CD14-positive monocyte (primary cell): Measurements from ENCODE around the gene ASPN. TPM values are rescaled to one million over a fixed set of nuclear protein-coding genes. Genes with fewer than 3 reads are reported as not detected.
A peak's percentile ranks its signal among the peaks of the same experiment; 100 is the strongest.

Source experiments
- DNase-seq, 3 donors: peaks; one replicate each; pipeline ENCODE4 v3.0.0-alpha.2; 2011 to 2022
- H2AFZ ChIP-seq: 2 replicates; pipeline ENCODE4 v1.6.0; 2012; ENCODE audit warnings: mild to moderate bottlenecking, low read depth, low read length, inconsistent platforms; ENCODE audit not compliant: insufficient read depth, poor library complexity, severe bottlenecking
- H3K27ac ChIP-seq, 2 donors: 1 replicate in 1 of 2; 2 replicates in 1 of 2; pipeline ENCODE4 v1.5.1; 2012 to 2013; ENCODE audit warnings: low read length in 2 of 2, control low read depth in 1 of 2, inconsistent platforms in 1 of 2, low read depth in 1 of 2, mild to moderate bottlenecking in 1 of 2
- H3K27me3 ChIP-seq, 2 donors: one replicate each; pipeline versions ENCODE4 v1.6.0 to v1.6.1; 2011 to 2013; ENCODE audit warnings: low read length in 2 of 2; ENCODE audit not compliant: control insufficient read depth in 2 of 2, insufficient read depth in 2 of 2
- H3K36me3 ChIP-seq, 2 donors: replicated peaks in 1 of 2; 1 replicate in 1 of 2; 2 replicates in 1 of 2; pipeline versions ENCODE4 v1.5.1 to v1.6.1; 2012 to 2013; ENCODE audit warnings: low read length in 2 of 2, control low read depth in 1 of 2, inconsistent platforms in 1 of 2, mild to moderate bottlenecking in 1 of 2; ENCODE audit not compliant: insufficient read depth in 2 of 2, control insufficient read depth in 1 of 2
- H3K4me1 ChIP-seq, 2 donors: 1 replicate in 1 of 2; 2 replicates in 1 of 2; pipeline versions ENCODE4 v1.5.1 to v1.6.1; 2012 to 2013; ENCODE audit warnings: low read length in 2 of 2, control low read depth in 1 of 2, inconsistent platforms in 1 of 2, mild to moderate bottlenecking in 1 of 2, moderate library complexity in 1 of 2; ENCODE audit not compliant: insufficient read depth in 2 of 2, control insufficient read depth in 1 of 2
- H3K4me2 ChIP-seq: replicated peaks from 2 replicates; pipeline ENCODE3; 2012; ENCODE audit warnings: low read length, moderate library complexity, mild to moderate bottlenecking; ENCODE audit not compliant: poor library complexity, severe bottlenecking; ENCODE audit errors: extremely low read depth
- H3K4me3 ChIP-seq, 3 experiments: fragments of 200-600 bp in 1 of 3; sonication (generic) in 1 of 3; replicated peaks in 1 of 3; 1 replicate in 2 of 3; 2 replicates in 1 of 3; pipeline ENCODE4 v1.5.1; 2011 to 2013; ENCODE audit warnings: low read length in 3 of 3, mild to moderate bottlenecking in 3 of 3, control low read depth in 2 of 3, low read depth in 2 of 3, inconsistent platforms in 1 of 3, moderate library complexity in 1 of 3
- H3K79me2 ChIP-seq: 2 replicates; pipeline ENCODE4 v1.6.0; 2012; ENCODE audit warnings: mild to moderate bottlenecking, control low read depth, inconsistent platforms, low read length, moderate library complexity; ENCODE audit not compliant: insufficient read depth
- H3K9ac ChIP-seq: 2 replicates; pipeline ENCODE4 v1.6.0; 2017; ENCODE audit warnings: low read length, mild to moderate bottlenecking; ENCODE audit not compliant: insufficient read depth, poor library complexity, severe bottlenecking
- H3K9me3 ChIP-seq, 2 donors: replicated peaks in 1 of 2; 1 replicate in 1 of 2; 2 replicates in 1 of 2; pipeline versions ENCODE4 v1.5.1 to v1.6.1; 2012 to 2013; ENCODE audit warnings: low read length in 2 of 2, control low read depth in 1 of 2; ENCODE audit not compliant: control insufficient read depth in 1 of 2, insufficient read depth in 1 of 2
- H4K20me1 ChIP-seq: 2 replicates; pipeline ENCODE4 v1.6.0; 2012; ENCODE audit warnings: mild to moderate bottlenecking, low read length, control low read depth, moderate library complexity; ENCODE audit not compliant: insufficient read depth
- H3K27ac Mint-ChIP-seq, 7 donors: one replicate each; pipeline ENCODE4 v1.8.0; 2020; ENCODE audit warnings: mild to moderate bottlenecking in 7 of 7, mixed read lengths in 7 of 7, moderate library complexity in 6 of 7, inconsistent platforms in 2 of 7
- H3K27me3 Mint-ChIP-seq, 3 donors: one replicate each; pipeline ENCODE4 v1.8.0; 2021 to 2022; ENCODE audit warnings: low read depth in 3 of 3, mild to moderate bottlenecking in 3 of 3, mixed read lengths in 3 of 3, moderate library complexity in 3 of 3, inconsistent platforms in 1 of 3
- H3K36me3 Mint-ChIP-seq, 2 donors: one replicate each; pipeline ENCODE4 v1.8.0; 2020; ENCODE audit warnings: mixed read lengths in 2 of 2, inconsistent platforms in 1 of 2, mild to moderate bottlenecking in 1 of 2
- H3K4me1 Mint-ChIP-seq: one replicate; pipeline ENCODE4 v1.8.0; 2020; ENCODE audit warnings: mild to moderate bottlenecking, mixed read lengths
- H3K4me3 Mint-ChIP-seq, 2 donors: one replicate each; pipeline ENCODE4 v1.8.0; 2020; ENCODE audit warnings: mild to moderate bottlenecking in 2 of 2, mixed read lengths in 2 of 2, moderate library complexity in 1 of 2
- H3K9me3 Mint-ChIP-seq, 7 donors: one replicate each; pipeline ENCODE4 v1.8.0; 2020 to 2022; ENCODE audit warnings: mixed read lengths in 7 of 7, mild to moderate bottlenecking in 6 of 7, moderate library complexity in 6 of 7, inconsistent platforms in 2 of 7
- CTCF ChIP-seq: fragments of 200-600 bp; IDR thresholded peaks from one replicate; pipeline ENCODE4 v1.8.0; 2022; ENCODE audit warnings: antibody characterized with exemption, mild to moderate bottlenecking
- WGBS: methylation state at CpG from one replicate; pipeline ENCODE4 v1.1.5; 2013; ENCODE audit warnings: missing lambda C conversion rate; ENCODE audit not compliant: insufficient coverage; 5-methylcytosine and 5-hydroxymethylcytosine counted together
- intact Hi-C, 2 donors: fragments of 100-400 bp; cut with micrococcal nuclease; formaldehyde crosslinking; loops; one replicate each; pipeline versions ENCODE4 v1.15.0 to v1.15.1; 2023
- polyA plus RNA-seq, 3 donors: library from polyadenylated mRNA; depleted of rRNA in 1 of 3; unstranded in 2 of 3; stranded (reverse) in 1 of 3; fragments of 300-500 nt in 2 of 3; fragments of >200 nt in 1 of 3; fragmentation: Illumina TruSeq in 2 of 3; gene quantifications; 1 replicate in 2 of 3; 2 replicates in 1 of 3; pipeline ENCODE4 v1.2.3, GENCODE V29; 2012 to 2021

The ASPN gene
- polyA plus RNA-seq, 3 donors, result not detected

GRCh38 chr9:92483627-92484545, 1.6 kb upstream of the ASPN start:
- H3K27me3 Mint-ChIP-seq, result no peaks in the 10 kb centered on the region
- H3K4me3 ChIP-seq, result no peak overlapping the region
- no peaks in the 10 kb centered on the region for H3K4me1 ChIP-seq
- no peaks in the 10 kb centered on the region for H3K79me2 ChIP-seq
- DNase-seq, result no peak
- no peak overlapping the region for H3K4me2 ChIP-seq
- no peak overlapping the region for H3K9ac ChIP-seq
- no peak overlapping the region for H3K4me3 Mint-ChIP-seq
- no peak for TF ChIP-seq CTCF
- WGBS, result no CpG with 5 or more reads among the region's 5 CpGs
- no peaks in the 10 kb centered on the region for H4K20me1 ChIP-seq
- no peaks in the 10 kb centered on the region for H3K27me3 ChIP-seq
- peak overlapping the region in 1 of 7 donors; percentile 24 for H3K27ac Mint-ChIP-seq
- H3K9me3 Mint-ChIP-seq, result peaks cover 0 to 2% (median 0%) of the 10 kb centered on the region in 7 donors
- H3K4me1 Mint-ChIP-seq, result peaks cover 8% of the 10 kb centered on the region
- intact Hi-C loops, result no loop called here
- H2AFZ ChIP-seq, result no peak overlapping the region
- H3K36me3 ChIP-seq, result no peaks in the 10 kb centered on the region
- H3K27ac ChIP-seq, result no peak overlapping the region
- no peaks in the 10 kb centered on the region for H3K9me3 ChIP-seq
- peaks cover 0 to 2% of the 10 kb centered on the region in 2 donors for H3K36me3 Mint-ChIP-seq

GRCh38 chr9:92482805-92483204, 499 bp upstream of the ASPN start:
- DNase-seq, result no peak
- intact Hi-C loops, result no loop called here
- H3K27me3 Mint-ChIP-seq, result no peaks in the 10 kb centered on the region
- no peak overlapping the region for H3K27ac ChIP-seq
- no peaks in the 10 kb centered on the region for H4K20me1 ChIP-seq
- H3K4me2 ChIP-seq, result no peak overlapping the region
- no peaks in the 10 kb centered on the region for H3K36me3 ChIP-seq
- H3K27ac Mint-ChIP-seq, result no peak overlapping the region
- peaks cover 0 to 3% of the 10 kb centered on the region in 2 donors for H3K36me3 Mint-ChIP-seq
- H3K4me3 Mint-ChIP-seq, result no peak overlapping the region
- H3K9ac ChIP-seq, result no peak overlapping the region
- peaks cover 0 to 2% (median 0%) of the 10 kb centered on the region in 7 donors for H3K9me3 Mint-ChIP-seq
- H3K79me2 ChIP-seq, result no peaks in the 10 kb centered on the region
- H3K27me3 ChIP-seq, result no peaks in the 10 kb centered on the region
- no peaks in the 10 kb centered on the region for H3K4me1 ChIP-seq
- peaks cover 8% of the 10 kb centered on the region for H3K4me1 Mint-ChIP-seq
- H2AFZ ChIP-seq, result no peak overlapping the region
- TF ChIP-seq CTCF, result no peak
- H3K9me3 ChIP-seq, result no peaks in the 10 kb centered on the region
- H3K4me3 ChIP-seq, result no peak overlapping the region
